ENCODE results near the gene GPRIN2. TPM values are rescaled to one million over a fixed set of nuclear protein-coding genes. Genes with fewer than 3 reads are reported as not detected.

GPRIN2 gene
- total RNA-seq, 1 experiment from 2014 or later, result not detected

GRCh38 chr10:46550076-46550790, 6.2 kb downstream of the GPRIN2 start:
- H3K4me3 ChIP-seq (ENCODE audit: low read depth, low read length, poor library complexity, severe bottlenecking), result no peak overlapping the region
- H3K36me3 ChIP-seq (ENCODE audit: insufficient read depth, low read length, poor library complexity, severe bottlenecking), result no peaks in the 10 kb centered on the region
- intact Hi-C loops (cut with micrococcal nuclease; ENCODE audit: unreplicated experiment), result no loop called here
- no peaks in the 10 kb centered on the region for H3K4me1 ChIP-seq (ENCODE audit: insufficient read depth, low read length, poor library complexity, severe bottlenecking)
- POLR2A ChIA-PET (ENCODE audit: low non-redundant PET), result no interaction called here
- TF ChIP-seq CTCF (conservative IDR thresholded peaks at IDR 0.05; ENCODE audit: low read depth, low read length), result no peak
- TF ChIP-seq EZH2 (IDR thresholded peaks at IDR 0.05; ENCODE audit: borderline replicate concordance, low read depth, low read length, poor library complexity, severe bottlenecking), result no peak
- H3K9me3 ChIP-seq (ENCODE audit: low read depth, low read length, poor library complexity, severe bottlenecking), result no peaks in the 10 kb centered on the region
- no peak overlapping the region for H3K27ac ChIP-seq (ENCODE audit: low read depth, low read length, poor library complexity, severe bottlenecking)
- peaks cover 11% of the 10 kb centered on the region for H3K27me3 ChIP-seq (replicated peaks; ENCODE audit: insufficient read depth, low read depth, low read length, poor library complexity)
- BruUV-seq (replicated peaks), result no TSS peak
- CTCF ChIA-PET, result no interaction called here
- no peak for DNase-seq (ENCODE audit: low spot score)

- POLR2A ChIA-PET (ENCODE audit: low non-redundant PET), result no interaction called here
- peaks cover 4% of the 10 kb centered on the region for H3K27me3 ChIP-seq (replicated peaks; ENCODE audit: insufficient read depth, low read depth, low read length, poor library complexity)
- H3K36me3 ChIP-seq (ENCODE audit: insufficient read depth, low read length, poor library complexity, severe bottlenecking), result no peaks in the 10 kb centered on the region
- H3K9me3 ChIP-seq (ENCODE audit: low read depth, low read length, poor library complexity, severe bottlenecking), result no peaks in the 10 kb centered on the region
- intact Hi-C loops (cut with micrococcal nuclease; ENCODE audit: unreplicated experiment), result no loop called here
- no peak for TF ChIP-seq CTCF (conservative IDR thresholded peaks at IDR 0.05; ENCODE audit: low read depth, low read length)
- TF ChIP-seq EZH2 (IDR thresholded peaks at IDR 0.05; ENCODE audit: borderline replicate concordance, low read depth, low read length, poor library complexity, severe bottlenecking), result no peak
- H3K4me3 ChIP-seq (ENCODE audit: low read depth, low read length, poor library complexity, severe bottlenecking), result no peak overlapping the region
- no peak overlapping the region for H3K27ac ChIP-seq (ENCODE audit: low read depth, low read length, poor library complexity, severe bottlenecking)
- CTCF ChIA-PET, result no interaction called here
- DNase-seq (ENCODE audit: low spot score), result no peak
- H3K4me1 ChIP-seq (ENCODE audit: insufficient read depth, low read length, poor library complexity, severe bottlenecking), result no peaks in the 10 kb centered on the region
- no TSS peak for BruUV-seq (replicated peaks)
Observed at GRCh38 chr10:46549171-46550075, 7.0 kb downstream of the GPRIN2 start.

DNA sequence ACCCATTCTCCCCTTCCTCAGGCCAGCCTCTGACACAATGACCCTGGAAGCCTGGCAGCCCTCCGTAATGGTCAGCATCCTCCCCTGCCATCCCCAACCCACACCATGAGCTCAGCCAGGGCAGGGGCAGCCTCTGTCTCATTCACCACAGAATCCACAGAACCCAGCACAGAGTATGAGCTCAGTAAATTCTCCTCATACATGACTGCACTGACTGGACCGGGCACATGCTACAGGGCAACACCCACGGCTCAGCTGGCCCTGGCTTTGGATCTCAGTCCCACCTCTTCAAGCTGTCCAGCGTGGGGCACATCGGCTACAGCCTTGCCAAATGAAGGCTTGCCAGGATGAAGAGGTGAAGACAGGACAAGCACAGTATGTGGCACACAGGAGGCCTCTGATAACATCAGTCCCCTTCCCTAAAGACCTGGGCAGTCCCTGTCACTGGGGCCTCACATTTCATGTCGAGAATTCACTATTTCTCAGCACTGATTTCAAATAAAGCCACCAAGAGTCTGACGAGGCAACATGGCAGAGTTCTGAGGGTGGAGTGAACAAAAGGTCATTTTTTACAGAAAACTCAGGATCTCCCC, 7.9 kb downstream of the GPRIN2 start:
- POLR2A ChIA-PET (ENCODE audit: low non-redundant PET), result no interaction called here
- TF ChIP-seq CTCF (conservative IDR thresholded peaks at IDR 0.05; ENCODE audit: low read depth, low read length) (no peak), EZH2 (IDR thresholded peaks at IDR 0.05; ENCODE audit: borderline replicate concordance, low read depth, low read length, poor library complexity, severe bottlenecking) (no peak)
- Histone ChIP-seq H3K27ac (ENCODE audit: low read depth, low read length, poor library complexity, severe bottlenecking) (no peak overlapping the region), H3K27me3 (replicated peaks; ENCODE audit: insufficient read depth, low read depth, low read length, poor library complexity) (no peaks in the 10 kb centered on the region), H3K4me1 (ENCODE audit: insufficient read depth, low read length, poor library complexity, severe bottlenecking) (no peaks in the 10 kb centered on the region), H3K9me3 (ENCODE audit: low read depth, low read length, poor library complexity, severe bottlenecking) (no peaks in the 10 kb centered on the region), H3K36me3 (ENCODE audit: insufficient read depth, low read length, poor library complexity, severe bottlenecking) (no peaks in the 10 kb centered on the region), H3K4me3 (ENCODE audit: low read depth, low read length, poor library complexity, severe bottlenecking) (no peak overlapping the region)
- intact Hi-C loops (cut with micrococcal nuclease; ENCODE audit: unreplicated experiment), result no loop called here
- no peak for DNase-seq (ENCODE audit: low spot score)
- no TSS peak for BruUV-seq (replicated peaks)
- CTCF ChIA-PET, result no interaction called here
